GM19372 (cell line): ENCODE measurements around the gene RFLNA.

Experiments
- ATAC-seq: cut with Tn5 transposase; IDR thresholded peaks from one replicate; pipeline ENCODE4 v1.9.1; 2021; ENCODE audit warnings: mild to moderate bottlenecking, low read depth, moderate library complexity; ENCODE audit not compliant: unreplicated experiment

RFLNA gene

GRCh38 chr12:124352257-124352656, 57.4 kb downstream of the RFLNA start:
- ATAC-seq: no peak

GRCh38 chr12:124352839-124353238, 57.9 kb downstream of the RFLNA start:
- no peak for ATAC-seq

DNA sequence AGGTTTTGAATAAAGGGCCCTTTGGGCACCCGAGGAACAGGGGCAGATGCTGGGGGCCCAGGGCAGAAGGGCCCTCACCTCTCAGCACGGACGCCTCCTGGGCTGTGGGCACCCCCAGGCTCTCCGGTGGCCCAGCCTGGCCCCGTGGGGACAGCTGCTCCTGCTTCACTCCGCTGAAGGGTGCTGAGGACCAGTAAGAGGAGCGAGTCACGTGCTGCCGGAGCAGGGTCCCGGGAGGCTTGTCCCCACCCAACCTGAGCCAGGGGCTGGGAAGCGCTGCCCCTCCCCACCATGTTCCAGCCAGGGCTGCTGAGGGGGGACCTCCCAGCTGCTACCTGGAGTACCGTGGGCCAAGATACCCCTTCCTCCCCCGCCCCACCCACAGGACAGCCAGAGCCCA, 59.5 kb downstream of the RFLNA start:
- ATAC-seq: no peak

- ATAC-seq: no peak
These were observed 61.3 kb downstream of the RFLNA start for GRCh38 chr12:124356221-124356620.

GRCh38 chr12:124357616-124358015, 62.7 kb downstream of the RFLNA start:
- no peak for ATAC-seq

- ATAC-seq: no peak
These were observed 63.7 kb downstream of the RFLNA start for GRCh38 chr12:124358572-124358971.

- ATAC-seq: no peak
These were observed 65.0 kb downstream of the RFLNA start for GRCh38 chr12:124359671-124360581.

GRCh38 chr12:124361074-124361970, 66.4 kb downstream of the RFLNA start:
- ATAC-seq: no peak

DNA sequence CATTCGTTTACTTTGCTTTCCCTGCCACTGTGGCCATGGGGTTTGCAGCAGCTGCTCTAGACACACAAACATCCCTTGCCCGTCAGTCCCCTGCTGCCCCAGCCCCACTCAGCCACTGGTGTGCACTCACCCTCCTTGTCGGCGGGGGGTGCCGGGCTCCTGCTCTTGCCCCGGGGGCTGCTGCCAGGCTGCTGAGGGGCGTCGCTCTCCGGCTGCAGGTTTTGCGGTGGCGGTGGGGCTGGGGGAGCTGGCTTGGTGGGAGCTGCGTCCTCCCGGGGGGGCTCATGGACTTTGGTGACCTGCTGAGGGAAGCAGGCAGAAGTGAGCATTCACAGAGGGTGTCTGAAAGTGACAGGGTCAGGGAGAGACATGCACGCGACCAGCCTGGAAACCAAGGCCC, 67.1 kb downstream of the RFLNA start:
- ATAC-seq: no peak

- ATAC-seq: no peak
These were observed 68.6 kb downstream of the RFLNA start for GRCh38 chr12:124363353-124363965.

- ATAC-seq: no peak
These were observed 69.7 kb downstream of the RFLNA start for GRCh38 chr12:124364543-124364942.
